Right lobe of liver (tissue), 4 donors: Measurements from ENCODE around the gene USP6NL.

ENCODE experiments used
- CTCF ChIP-seq, 4 donors: fragments of 200-600 bp in 3 of 4; fragments of 450-650 bp in 1 of 4; IDR thresholded peaks; one replicate each; pipeline versions ENCODE4 v1.5.1 to v1.8.0; 2016 to 2022; ENCODE audit warnings: antibody characterized with exemption in 4 of 4, mild to moderate bottlenecking in 2 of 4
- POLR2A ChIP-seq: fragments of 450-650 bp; IDR thresholded peaks from one replicate; pipeline ENCODE4 v1.6.1; 2017; ENCODE audit warnings: antibody characterized with exemption, mild to moderate bottlenecking
- donor health status: DM: no; HTN: no; CAD: no.
- donor health status: DM: no; HTN: no; CAD: no.
- donor health status: DM: no; HTN: yes; CAD: no.

DNA sequence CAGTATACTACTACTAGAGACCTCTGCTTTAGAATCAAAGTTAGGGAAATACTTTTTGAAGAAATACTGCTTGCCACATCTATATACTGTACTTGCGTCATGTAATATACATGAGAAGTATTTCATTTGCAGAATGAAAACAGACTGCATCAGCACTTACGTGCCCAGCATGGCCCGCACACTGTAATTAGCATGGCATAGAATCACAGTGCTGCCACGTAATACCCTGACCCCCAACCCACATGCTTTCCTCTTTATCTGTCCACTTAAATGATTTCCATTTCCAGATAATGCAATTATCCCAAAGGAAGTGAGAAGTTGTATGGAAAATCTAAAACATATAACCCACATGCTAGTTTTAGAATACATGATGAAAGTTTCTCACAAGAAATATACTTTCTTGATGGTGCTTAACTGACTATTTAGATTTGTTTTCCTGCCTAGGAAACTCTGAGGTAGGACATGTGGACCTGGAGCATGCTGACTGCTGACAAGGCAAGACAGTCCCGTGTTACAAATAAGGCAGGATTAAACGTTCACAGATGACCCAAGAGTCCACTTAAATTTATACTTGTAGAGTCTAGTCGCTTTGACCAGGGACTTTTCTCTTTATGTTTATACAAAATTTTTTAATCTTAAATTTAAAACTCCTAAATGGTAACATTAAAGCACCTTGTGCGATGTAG lies 12.6 kb downstream of the USP6NL start:
- TF ChIP-seq POLR2A (no peak), CTCF (IDR thresholded peaks at IDR 0.05) (no peak)
